ENCODE data around the gene CKM.

DNA sequence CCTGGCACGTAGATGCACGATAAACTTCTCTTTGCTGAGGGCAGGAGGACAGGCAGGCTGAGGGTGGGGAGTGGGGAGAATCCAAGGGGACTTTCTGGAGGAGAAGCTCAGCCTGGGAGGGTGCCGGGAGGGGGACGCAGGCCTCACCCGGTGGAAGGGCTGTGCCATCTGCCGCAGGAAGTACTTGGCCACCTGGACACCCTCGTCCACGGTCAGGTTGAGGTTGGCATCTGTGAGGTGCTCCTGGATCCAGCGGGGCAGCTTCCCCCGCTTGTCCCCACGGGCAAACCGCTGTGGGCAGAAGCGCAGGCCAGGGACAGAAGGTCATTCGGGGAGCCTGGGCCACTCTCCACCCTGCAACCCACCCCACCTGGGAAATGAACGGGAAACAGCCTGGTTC lies 29.4 kb upstream of the CKM start:
- TF ChIP-seq ZNF274 (IDR thresholded peaks at IDR 0.05; ENCODE audit: low read depth, low read length) = no peak
- TF ChIP-seq YY1 (IDR thresholded peaks at IDR 0.05; ENCODE audit: insufficient read depth, insufficient read length) = no peak
